GM18868 (cell line): ENCODE data around the gene MANSC4.

Experiments
- ATAC-seq: cut with Tn5 transposase; IDR thresholded peaks from one replicate; pipeline ENCODE4 v1.9.1; 2021; ENCODE audit warnings: mild to moderate bottlenecking, moderate library complexity; ENCODE audit not compliant: unreplicated experiment

The MANSC4 gene

DNA sequence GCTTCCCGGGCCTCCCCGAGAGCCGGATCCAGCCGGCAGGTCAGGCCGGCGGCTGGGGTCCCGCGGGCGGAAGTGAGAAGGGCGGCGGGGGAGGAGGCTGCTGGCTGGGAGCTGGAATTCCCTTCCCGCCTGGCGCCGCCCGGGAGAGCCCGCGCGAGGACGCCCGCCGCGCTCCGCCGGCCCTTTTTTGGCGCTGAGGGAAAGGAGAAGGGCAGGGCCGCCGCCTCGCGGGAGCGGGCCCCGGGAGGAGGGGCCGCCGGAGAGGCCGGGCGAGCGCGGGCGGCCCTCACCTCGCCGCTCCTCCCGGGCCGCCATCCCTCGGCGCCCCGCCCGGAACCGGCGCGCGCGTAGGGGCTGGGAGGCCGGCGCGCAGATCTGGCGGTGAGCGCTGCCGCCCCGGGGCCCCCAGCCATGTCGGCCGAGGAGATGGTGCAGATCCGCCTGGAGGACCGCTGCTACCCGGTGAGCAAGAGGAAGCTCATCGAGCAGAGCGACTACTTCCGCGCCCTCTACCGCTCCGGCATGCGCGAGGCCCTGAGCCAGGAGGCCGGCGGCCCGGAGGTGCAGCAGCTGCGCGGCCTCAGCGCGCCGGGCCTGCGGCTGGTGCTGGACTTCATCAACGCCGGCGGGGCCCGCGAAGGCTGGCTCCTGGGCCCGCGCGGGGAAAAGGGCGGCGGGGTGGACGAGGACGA lies at the start of gene MANSC4, which contains the start of gene KLHL42:
TSS of gene MANSC4 (minus strand) at position 317 of the 692 bp plus-strand sequence. CDS start 8,960 bp downstream, outside the sequence.
TSS of gene KLHL42 (plus strand) at position 314 of the 692 bp plus-strand sequence. CDS start at position 412, 98 bp downstream.
- ATAC-seq = peak; percentile 71

DNA sequence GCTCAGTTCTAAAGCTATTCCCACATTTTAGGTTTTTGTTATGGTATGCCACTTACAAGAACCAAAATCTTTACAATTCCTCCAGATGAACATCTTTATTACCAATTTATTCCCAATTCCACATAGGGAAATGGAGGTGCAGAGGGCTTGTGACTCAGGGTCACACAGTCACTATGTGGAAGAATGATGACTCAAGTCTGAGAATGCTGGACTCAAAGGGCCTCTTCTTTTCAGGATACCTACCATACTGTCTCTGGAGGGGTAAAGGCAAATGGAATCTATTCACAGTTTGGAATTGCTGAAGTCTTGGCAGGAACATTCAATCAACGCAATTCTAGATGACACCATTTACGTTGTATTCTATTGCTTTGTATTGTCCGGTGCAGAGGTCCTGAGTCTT lies 48.2 kb upstream of the MANSC4 start:
- ATAC-seq = no peak

DNA sequence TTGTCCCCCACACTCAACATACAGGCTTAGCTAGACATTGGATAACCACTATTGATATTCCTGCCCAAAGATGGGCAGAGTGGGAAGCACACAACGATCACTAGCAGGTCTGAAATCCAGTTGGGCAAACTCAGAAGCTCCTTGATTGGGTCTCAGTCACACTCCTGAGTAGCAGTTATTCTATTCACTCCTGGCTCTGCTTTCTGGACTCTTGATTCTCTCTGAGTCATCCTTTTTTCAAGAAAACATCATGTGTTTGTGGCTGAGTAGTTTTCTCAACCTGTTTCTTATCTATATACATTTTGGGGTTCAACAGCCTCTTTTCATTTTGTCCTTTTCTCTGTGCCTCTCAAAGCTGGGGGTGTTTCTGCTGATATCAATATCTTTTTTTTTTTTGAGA lies 46.0 kb upstream of the MANSC4 start:
- no peak for ATAC-seq

DNA sequence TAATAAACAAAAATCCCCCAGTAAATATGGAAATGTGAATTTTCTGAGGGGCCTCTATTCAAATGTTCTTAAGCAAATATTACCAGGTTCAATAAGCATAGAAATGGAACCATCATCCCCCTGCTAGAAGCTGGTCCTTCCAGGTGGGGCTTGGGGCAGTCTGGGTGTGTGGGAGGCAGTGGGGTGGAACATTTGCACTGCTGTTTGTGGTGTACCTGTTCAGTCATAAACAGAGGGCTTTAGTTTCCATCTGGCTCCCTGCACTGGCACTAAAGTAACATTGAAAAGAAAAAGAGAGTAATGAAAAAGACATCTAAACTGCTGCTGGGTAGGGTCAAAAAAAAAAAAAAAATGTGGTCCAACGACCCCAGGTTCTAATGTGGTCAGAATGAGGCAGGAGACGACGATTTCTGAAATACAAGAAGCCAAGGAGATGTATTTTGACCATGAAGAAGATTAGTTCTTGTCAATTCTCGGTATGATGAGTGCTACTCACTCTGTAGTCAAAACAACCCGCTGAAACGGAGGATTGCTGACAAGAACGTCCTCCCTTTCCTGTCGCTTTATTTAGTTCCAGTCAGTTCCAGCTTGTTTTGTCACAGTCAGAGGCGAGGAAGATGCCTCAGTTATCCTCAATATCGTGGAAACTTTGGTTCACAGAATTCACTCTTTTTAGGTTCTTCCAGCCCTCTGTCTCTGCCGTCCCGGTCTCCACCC lies 44.2 kb upstream of the MANSC4 start:
- peak; percentile 61 for ATAC-seq

DNA sequence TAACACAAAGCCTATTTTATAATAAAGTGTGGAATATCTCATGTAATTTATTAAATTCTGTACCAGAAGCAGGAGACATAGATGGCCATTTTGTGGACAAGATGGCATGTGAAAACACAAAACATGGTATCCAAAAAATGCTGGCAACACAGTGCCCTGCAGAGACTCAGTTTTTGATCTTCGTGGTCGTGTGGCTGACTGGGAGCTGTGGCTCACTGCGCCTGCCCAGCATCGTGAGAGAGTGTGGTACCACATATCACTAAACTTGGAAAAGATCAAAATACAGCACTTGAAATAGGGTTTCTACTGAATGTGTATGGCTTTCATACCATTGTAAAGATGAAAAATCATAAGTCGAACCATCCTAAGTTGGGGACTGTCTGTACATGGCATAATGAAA lies 43.0 kb upstream of the MANSC4 start:
- ATAC-seq = no peak

DNA sequence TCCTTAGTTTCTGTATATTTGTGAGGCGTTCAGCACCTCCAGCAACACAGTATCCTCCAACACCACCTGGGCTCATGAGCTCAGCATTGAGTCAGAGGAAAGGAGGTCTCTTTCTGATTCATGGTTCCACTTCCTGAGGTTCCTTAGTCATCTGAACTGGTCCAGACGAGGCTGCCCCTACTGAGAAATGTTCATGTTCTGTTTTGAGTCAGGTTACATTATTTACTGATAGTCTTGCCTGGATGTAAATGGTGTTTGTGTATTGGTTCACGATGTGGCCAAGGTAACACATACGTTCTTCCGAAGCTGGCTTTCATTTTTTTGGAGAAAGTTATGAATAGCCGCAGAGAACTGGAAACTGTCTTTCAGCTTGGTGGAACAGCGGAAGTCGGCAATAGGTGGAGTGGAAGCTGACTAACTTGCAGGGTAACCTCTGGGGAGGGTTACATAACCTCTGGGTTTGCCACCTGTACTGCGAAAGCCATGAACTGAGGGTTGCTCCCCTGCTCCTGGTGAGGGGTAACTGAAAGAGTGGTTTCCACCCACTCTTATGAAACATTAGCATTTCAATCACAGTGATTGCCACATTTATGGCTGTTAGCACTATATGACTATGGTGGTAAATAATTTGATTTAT lies 42.2 kb upstream of the MANSC4 start:
- ATAC-seq = peak; percentile 83

DNA sequence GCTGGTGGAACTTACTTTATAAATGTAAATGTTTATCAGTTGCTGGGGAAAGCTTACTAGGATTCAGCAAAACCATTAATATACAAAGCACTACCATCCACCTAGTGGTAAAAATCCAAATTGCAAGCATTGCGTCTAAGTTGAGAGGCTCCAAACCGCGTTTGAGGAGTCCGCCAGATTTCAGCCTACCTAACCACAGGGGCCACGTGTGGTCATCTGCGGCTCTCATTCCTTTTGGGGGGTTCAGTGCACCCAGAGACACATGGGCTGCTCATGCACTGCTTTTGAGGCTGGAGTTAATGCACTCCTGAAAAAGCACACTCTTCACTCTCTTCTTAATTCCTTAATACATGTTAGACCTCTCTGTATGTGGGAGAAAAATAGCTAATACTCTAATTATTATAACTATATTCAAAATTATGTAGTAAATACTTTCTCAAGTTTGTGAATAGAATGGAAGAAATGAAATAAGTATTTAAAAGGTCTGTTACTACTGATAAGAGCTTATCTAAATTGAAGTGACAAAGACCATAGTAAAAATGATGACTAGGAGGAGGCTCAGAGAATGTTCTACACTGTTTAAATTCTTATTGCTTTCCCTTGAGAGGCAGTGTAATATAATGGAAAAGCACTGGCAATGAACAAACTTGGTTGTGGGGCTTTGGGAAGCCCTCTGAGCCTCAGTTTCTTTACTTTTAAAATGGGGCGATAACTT lies 41.4 kb upstream of the MANSC4 start:
- no peak for ATAC-seq

DNA sequence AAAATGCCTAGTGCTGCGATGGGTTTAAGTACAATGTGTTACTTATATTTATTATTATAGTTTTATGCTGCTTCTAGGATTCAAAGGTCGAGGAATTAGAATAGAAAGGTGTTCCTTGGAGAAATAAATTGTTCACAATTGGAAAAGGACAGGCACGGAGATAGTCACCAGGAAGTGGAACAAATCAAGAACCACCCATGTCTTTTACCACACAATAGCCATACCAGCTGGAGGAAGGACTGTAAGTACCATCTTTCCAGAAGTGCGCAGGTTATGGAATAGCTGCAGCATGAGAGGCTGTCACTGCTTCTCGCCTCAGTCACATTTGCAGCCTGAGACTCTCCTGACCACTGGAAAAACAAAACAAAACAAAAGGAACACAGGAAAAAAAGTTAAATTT lies 40.5 kb upstream of the MANSC4 start:
- no peak for ATAC-seq

DNA sequence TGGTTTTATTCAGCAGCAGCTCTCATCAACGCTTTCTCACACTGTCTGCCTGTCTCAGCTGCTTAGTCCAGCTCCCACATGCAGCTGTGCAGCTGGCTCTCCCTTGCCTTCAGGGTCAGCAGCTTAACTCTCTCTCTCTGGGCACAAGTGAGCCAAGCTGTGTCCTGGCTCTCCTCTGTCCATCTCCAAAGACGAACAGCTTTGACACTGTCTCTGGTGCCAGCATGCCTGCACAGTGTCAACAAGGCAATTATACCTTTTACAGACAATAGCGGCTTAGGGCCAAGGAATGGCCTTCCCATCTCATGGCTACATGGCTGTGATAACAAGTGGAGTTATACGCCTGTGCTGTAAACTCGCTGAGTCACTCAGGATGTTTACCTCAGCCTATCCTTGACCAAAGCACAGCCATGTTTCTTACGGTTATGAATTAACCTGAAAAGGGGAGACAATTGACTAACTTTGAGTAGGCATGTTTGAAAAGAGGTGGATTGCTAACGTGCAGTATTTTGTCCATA lies 38.4 kb upstream of the MANSC4 start:
- no peak for ATAC-seq

DNA sequence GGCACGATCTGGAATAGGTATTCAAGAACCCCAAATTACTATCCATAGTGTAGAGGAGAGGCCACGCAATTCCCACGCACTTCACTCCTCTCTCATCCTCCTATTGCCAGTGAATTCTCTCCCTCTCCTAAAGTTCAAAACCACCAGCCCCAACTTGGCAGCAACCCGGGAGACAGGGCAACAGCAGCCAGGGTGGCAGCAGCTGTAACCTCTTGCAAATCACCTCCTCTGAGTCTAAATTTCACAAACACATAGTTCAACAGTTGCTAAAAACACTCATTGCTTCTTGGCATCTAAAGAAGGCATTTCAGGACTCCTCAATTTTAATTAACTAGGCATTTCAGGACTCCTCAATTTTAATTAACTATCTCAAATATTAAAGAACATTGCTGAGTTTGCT lies 37.7 kb upstream of the MANSC4 start:
- ATAC-seq = no peak

DNA sequence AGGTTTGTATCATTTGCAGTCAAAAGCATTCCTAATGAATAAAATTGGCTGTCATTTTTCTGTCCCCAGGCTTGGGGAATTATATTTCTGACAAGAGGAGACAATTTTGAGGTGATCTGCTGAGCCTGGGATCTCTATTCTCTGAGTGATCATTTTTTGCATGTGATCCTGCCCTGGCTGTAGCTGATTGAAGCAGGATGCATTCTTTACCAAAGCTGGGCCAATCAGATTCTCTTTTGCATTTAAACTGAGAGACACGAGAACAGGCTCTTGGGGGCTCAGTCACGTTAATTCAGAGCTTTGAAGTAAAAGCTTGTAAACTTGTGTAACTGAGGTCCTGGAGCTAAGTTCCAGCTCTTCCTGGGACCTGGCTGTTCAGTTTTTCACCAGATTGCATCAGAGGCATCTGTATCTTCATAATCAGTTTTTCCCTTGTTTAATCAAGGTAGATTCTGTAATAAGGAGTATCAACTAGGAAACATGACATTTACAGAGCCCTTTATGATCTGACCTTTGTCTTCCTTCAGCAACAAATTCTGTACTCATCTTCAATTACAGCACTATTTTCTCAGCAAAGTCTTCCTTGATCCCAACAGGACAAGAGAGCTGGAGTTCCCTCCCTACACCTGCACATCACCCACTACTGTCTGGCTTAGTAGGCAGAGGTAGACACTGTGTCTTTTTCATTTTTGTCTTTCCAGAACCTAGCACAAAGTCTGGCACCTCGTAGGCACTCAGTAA lies 35.0 kb upstream of the MANSC4 start:
- ATAC-seq = no peak

DNA sequence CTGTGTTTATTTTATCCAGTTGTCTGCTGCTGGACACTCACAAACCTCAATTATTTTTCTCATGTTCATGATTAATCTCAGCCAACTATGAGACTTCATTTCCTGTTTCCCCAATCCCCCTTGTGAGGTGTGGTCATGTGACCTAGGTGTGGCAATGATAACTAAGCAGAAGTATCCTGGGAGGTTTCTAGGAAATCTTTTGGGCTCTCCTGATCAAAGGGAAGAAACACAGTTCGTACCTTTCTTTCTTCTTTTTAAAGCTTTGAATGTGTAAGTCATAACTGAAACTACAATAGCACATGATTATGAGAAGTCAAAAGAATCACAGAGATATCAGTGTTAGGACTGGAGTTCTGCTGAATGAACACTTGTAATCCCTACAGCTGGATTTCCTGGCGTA lies 34.4 kb upstream of the MANSC4 start:
- ATAC-seq = no peak

DNA sequence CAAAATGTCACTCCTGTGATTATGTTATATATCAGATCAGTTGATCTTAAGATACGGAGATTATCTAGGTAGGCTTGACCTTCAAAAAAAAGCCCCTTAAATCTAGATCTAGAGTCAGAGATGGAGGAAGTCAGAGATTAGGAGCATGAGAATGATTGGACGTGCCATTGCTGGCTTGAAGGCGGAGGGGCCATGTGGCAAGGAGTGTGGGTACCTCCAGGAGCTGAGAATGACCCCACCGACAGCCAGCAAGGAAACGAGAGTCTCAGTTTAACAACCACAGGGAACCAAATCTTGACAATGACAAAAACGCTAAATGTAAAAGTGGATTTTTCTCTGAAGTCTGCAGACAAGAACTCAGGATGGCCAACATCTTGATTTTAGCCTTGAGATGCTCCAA lies 32.5 kb upstream of the MANSC4 start:
- no peak for ATAC-seq

DNA sequence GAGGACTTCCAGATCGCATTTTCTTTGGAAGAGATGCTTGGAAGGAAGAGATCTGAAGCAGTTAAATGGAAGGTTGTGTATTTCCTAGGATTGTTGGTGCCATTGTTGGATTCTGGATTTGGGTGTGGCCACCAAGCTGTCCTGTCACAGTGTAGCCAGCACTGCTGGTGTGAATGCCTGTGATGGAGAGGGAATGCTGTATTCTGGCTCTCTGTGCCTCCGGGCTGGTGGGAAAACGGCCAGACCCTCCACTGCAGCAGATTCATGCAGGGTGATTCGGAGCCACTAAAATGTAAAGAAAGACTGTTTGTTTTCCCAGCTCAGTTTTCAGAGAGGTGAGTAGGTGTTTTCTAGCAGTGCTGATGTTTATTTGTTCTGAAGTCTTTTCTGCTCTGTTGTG lies 30.7 kb upstream of the MANSC4 start:
- no peak for ATAC-seq

DNA sequence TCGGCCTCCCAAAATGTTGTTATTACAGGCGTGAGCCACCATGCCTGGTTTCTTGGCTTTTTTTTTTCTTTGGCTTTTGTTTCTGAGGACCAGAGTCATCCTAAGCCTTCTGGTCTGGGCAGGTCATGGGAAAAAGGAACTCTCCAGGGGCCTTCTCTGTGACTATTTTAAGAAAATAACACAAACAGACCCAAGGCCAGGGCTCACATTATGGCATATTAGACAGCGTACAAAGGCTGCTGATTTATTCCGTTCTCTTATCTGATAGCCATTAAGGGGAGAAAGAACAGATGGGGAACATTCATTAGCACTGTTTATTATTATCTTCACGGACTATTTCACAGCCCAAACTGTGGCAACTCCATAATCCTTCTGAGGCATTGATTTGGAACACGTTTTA lies 28.8 kb upstream of the MANSC4 start:
- no peak for ATAC-seq

DNA sequence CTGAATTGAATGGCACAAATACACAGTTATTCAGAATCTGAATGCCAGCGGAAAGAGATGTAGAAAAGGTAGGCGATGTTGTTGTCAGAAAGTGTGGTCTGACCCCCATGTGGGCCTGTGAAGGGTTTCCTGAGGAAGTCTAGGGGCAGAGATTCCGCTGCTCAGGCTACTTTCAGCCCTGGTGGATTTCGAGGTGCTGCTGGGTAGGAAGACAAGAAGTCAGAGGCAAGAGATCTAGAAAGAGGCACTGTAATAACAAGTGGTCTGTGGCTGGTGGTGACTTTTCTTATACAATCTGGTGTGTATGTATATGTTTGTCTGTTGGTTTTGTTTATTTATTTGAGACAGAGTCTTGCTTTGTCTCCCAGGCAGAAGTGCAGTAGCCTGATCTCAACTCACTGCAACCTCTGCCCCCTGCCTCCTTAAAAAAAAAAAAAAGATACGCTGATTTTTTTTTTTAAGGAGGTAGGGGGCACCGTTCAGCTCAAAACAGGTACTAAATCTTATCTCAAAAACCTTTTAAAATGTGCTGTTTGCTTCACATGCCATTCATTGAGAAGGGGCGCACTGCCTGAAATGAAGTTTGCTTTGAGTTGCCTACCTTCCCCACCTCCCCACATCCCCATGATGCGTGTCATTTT lies 27.1 kb upstream of the MANSC4 start:
- ATAC-seq = no peak

DNA sequence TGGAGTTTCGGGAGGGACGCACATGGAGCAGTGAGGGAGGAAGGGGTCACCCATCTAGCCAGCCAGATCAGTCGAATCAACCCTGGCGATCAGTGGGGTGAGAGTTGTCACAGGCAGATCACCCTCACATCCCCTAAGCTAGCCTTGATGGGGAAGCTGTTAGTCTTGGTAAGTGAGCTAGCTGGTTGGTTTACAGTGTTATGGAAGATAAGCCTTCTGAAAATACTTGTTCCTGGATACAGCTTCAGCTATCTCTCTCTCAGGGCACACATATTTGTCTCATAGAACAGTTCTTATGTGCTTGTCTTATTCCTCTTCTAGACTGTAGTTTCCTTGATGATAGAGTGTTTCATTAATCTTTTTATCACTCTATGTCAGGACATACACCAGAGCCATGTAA lies 26.2 kb upstream of the MANSC4 start:
- ATAC-seq = no peak

DNA sequence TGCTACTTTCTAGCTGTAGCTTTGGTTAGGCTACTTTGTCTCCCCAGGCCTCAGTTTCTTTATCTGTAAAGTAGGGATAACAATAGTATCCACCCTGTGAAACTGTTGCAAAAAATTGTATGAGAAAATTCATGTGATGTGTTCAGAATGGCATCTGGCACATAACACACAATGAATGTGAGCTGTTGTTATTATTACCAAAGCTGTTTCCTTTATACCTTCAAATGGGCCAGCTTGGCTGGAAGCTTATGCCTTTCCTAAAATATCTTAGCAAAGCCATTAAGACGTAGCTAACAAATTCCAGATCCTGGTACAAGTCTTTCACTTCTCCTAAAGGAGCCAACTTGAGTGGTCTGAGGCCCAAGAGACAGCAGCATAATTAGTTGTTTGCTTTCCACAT lies 25.2 kb upstream of the MANSC4 start:
- no peak for ATAC-seq

DNA sequence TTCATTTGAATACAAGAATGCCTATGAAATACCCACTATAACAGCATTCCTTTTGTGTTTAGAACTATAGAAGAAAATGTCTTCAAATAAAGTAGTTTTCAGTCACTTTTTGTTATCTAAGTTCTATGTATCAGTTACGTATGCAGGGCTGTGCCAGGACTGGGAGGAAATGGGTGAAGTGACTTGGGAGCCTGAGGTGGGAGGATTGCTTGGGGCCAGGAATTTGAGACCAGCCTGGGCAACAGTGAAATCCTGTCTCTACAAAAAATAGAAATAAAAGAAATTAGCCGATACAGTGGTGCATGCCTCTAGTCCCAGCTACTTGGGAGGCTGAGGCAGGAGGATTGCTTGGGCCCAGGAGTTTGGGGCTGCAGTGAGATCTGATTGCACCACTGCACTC lies 22.9 kb upstream of the MANSC4 start:
- ATAC-seq = no peak

DNA sequence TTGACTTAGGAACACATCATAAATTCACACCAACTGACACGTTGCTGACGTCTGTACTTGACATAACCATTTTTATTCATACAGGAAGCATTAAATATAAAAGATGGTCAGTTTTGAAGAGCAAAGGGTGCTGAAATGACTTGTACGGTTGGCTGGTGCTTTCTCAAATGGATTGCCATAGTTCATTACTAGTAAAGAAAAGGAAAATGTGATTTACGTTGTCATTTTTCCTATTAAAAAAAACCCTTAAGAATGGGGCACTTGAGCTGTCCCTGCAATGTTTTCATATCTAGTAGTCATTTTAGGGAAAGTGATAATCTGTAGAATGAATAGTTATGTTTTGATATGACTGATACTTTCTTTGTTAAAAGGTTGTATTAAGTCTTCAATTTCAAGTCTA lies 22.5 kb upstream of the MANSC4 start:
- no peak for ATAC-seq
